Measurements from ENCODE around the gene CACNA1C. TPM values are rescaled to one million over a fixed set of nuclear protein-coding genes. Genes with fewer than 3 reads are reported as not detected.

The CACNA1C gene
- total RNA-seq, 1 experiment from 2014 or later, result 1.1 TPM

- Mint-ChIP-seq H3K36me3 (ENCODE audit: insufficient read depth in 1 of 3, low read depth in 3 of 3) (no peaks in the 10 kb centered on the region), H3K27ac (no peak overlapping the region), H3K9me3 (no peaks in the 10 kb centered on the region), H3K27me3 (ENCODE audit: low read depth) (peaks cover 16% of the 10 kb centered on the region), H3K4me3 (no peak overlapping the region), H3K4me1 (peaks cover 6 to 11% of the 10 kb centered on the region in 2 experiments; a peak in 3 of 4 replicates)
- Histone ChIP-seq H2BK5ac (ENCODE audit: insufficient read length, low read length) (no peak overlapping the region), H3K4me2 (ENCODE audit: insufficient read depth, insufficient read length, low read length) (no peak overlapping the region), H3T11ph (ENCODE audit: low read length) (no peak overlapping the region), H2BK120ac (ENCODE audit: low read depth, low read length, poor library complexity, severe bottlenecking) (no peak overlapping the region), H4K91ac (ENCODE audit: insufficient read length, low read depth, low read length) (no peak overlapping the region), H3K9me3 (ENCODE audit: control insufficient read depth, low read depth, low read length) (peaks cover 4% of the 10 kb centered on the region), H3K18ac (ENCODE audit: insufficient read length, low read depth, low read length) (no peak overlapping the region), H2AK5ac (ENCODE audit: insufficient read length, low read length) (no peak overlapping the region), H3K4ac (ENCODE audit: low read depth, low read length) (no peak overlapping the region), H4K20me1 (ENCODE audit: control insufficient read depth, insufficient read depth, insufficient read length) (no peaks in the 10 kb centered on the region), H3K79me2 (ENCODE audit: insufficient read depth, low read length) (no peaks in the 10 kb centered on the region), H4K5ac (ENCODE audit: insufficient read length, low read depth, low read length) (no peak overlapping the region), H2AFZ (ENCODE audit: low read length) (no peak overlapping the region), H3K4me1 (ENCODE audit: insufficient read depth, low read length) (no peaks in the 10 kb centered on the region), H3K9ac (ENCODE audit: extremely low read depth, insufficient read length, low read length) (no peak overlapping the region), H2BK12ac (ENCODE audit: insufficient read length, low read depth, low read length) (no peak overlapping the region), H4K8ac (replicated peaks; ENCODE audit: insufficient read length, low read depth, low read length) (no peak overlapping the region), H3K23me2 (ENCODE audit: insufficient read length, low read depth, low read length, poor library complexity, severe bottlenecking) (peaks cover 2% of the 10 kb centered on the region), H3K79me1 (ENCODE audit: insufficient read depth, low read depth, low read length, poor library complexity, severe bottlenecking) (no peaks in the 10 kb centered on the region), H2BK15ac (ENCODE audit: low read depth, low read length) (no peak overlapping the region), H3K14ac (ENCODE audit: insufficient read depth, low read length) (no peak overlapping the region), H3K27ac (ENCODE audit: insufficient read length, low read depth, low read length) (no peak overlapping the region), H3K23ac (ENCODE audit: insufficient read length, low read depth, low read length) (no peak overlapping the region), H3K27me3 (ENCODE audit: insufficient read depth, low read length) (no peaks in the 10 kb centered on the region), H3K56ac (ENCODE audit: insufficient read length, low read depth, low read length) (no peak overlapping the region), H2BK20ac (ENCODE audit: low read depth, low read length, poor library complexity, severe bottlenecking) (no peak overlapping the region)
- no peak for TF ChIP-seq CTCF (conservative IDR thresholded peaks at IDR 0.05)
- no peak for DNase-seq
Observed at GRCh38 chr12:2544230-2544629, 491.4 kb downstream of the CACNA1C start.

Data from H9 (cell line).